T-helper 1 cell treated with Interleukin-12 subunit alpha and Interleukin-12 subunit beta and Interleukin-4 antibody, amounts not matched to agents 30 μg/mL and 1 μg/mL, for 36 hours (primary cell): ENCODE data around the gene FOXE3.

Experiments used
- H3K27ac Mint-ChIP-seq: one replicate; pipeline ENCODE4 v1.8.0; 2021; ENCODE audit warnings: mild to moderate bottlenecking, mixed read lengths
- H3K27me3 Mint-ChIP-seq: one replicate; pipeline ENCODE4 v1.8.0; 2021; ENCODE audit warnings: low read depth, mixed read lengths
- H3K36me3 Mint-ChIP-seq: one replicate; pipeline ENCODE4 v1.8.0; 2021; ENCODE audit warnings: low read depth, mixed read lengths
- H3K4me1 Mint-ChIP-seq: one replicate; pipeline ENCODE4 v1.8.0; 2021; ENCODE audit warnings: low read depth, mixed read lengths
- H3K4me3 Mint-ChIP-seq: one replicate; pipeline ENCODE4 v1.8.0; 2021; ENCODE audit warnings: mild to moderate bottlenecking, moderate library complexity, mixed read lengths
- H3K9me3 Mint-ChIP-seq: one replicate; pipeline ENCODE4 v1.8.0; 2021; ENCODE audit warnings: mixed read lengths

The FOXE3 gene

DNA sequence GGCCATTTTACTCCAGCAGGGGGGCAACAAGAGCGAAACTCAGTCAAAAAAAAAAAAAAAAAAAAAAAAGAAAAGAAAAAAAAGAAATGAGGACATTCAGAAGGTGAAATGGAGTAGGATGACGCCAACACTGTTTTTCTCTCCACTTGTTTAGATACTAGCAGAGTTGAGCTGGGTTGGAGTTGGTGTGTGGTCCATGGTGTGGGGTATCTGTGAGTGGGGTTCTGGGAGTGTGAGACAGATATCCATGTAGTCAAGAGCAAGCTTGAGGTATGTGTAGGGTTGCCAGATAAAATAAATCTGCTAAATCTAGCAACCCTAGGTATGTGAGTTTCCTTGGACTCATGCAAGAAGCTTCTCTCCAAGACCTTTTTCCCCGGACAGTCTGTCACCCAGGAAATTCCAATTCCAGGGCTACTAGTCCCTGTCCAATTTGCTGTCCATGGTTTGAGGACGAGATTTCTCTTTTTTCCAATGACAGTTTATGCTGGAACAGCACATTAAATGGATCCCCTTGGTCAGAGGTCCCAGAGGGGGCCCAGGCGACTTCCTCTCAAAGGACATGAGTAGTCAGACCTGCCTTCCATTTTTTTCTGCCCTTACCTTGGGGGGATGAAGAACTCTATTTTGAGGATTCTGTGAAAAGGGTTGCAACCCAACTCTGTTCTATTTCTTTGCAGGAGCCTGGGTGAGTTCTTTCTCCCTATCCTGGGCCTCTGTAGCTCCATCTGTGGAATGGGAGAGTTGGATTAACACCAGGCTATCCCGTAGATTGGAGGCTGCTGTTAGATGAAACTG lies 19.6 kb downstream of the FOXE3 start:
- no peaks in the 10 kb centered on the region for H3K9me3 Mint-ChIP-seq
- H3K4me1 Mint-ChIP-seq: peaks cover 36% of the 10 kb centered on the region
- H3K36me3 Mint-ChIP-seq: peaks cover 10% of the 10 kb centered on the region
- H3K4me3 Mint-ChIP-seq: peak overlapping the region; percentile 90
- no peak overlapping the region for H3K27ac Mint-ChIP-seq
- H3K27me3 Mint-ChIP-seq: peaks cover 55% of the 10 kb centered on the region

GRCh38 chr1:47436304-47436978 lies 20.4 kb downstream of the FOXE3 start:
- Mint-ChIP-seq H3K27ac (peak overlapping the region; percentile 87), H3K4me3 (peak overlapping the region; percentile 90), H3K27me3 (peaks cover 50% of the 10 kb centered on the region), H3K36me3 (peaks cover 8% of the 10 kb centered on the region), H3K9me3 (no peaks in the 10 kb centered on the region), H3K4me1 (peaks cover 36% of the 10 kb centered on the region)

DNA sequence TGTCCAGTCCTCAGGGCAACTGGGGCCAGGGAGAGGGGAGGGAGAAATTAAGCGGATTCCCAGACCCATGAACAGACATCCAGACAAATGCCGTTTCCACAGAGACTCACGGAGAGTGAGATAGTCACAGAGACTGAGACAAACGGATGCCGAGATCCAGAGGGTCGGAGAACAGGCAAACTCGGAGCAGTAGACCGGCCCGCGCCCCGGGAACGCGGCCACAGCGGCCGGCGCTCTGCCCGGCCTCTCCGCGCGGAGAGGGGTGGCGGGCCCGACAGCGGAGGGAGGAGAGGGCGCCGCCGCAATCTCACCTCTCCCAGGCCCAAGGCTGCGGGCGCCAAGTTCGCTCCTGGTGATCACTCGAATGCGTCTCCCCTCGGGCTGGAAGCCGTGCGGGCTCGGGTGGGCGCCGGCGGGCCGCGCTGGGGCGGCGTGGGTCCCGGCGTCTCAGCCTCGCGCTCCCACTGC lies 20.9 kb downstream of the FOXE3 start:
- Mint-ChIP-seq H3K9me3 (no peaks in the 10 kb centered on the region), H3K4me3 (peak overlapping the region; percentile 90), H3K27ac (peak overlapping the region; percentile 87), H3K36me3 (peaks cover 8% of the 10 kb centered on the region), H3K27me3 (peaks cover 45% of the 10 kb centered on the region), H3K4me1 (peaks cover 32% of the 10 kb centered on the region)

DNA sequence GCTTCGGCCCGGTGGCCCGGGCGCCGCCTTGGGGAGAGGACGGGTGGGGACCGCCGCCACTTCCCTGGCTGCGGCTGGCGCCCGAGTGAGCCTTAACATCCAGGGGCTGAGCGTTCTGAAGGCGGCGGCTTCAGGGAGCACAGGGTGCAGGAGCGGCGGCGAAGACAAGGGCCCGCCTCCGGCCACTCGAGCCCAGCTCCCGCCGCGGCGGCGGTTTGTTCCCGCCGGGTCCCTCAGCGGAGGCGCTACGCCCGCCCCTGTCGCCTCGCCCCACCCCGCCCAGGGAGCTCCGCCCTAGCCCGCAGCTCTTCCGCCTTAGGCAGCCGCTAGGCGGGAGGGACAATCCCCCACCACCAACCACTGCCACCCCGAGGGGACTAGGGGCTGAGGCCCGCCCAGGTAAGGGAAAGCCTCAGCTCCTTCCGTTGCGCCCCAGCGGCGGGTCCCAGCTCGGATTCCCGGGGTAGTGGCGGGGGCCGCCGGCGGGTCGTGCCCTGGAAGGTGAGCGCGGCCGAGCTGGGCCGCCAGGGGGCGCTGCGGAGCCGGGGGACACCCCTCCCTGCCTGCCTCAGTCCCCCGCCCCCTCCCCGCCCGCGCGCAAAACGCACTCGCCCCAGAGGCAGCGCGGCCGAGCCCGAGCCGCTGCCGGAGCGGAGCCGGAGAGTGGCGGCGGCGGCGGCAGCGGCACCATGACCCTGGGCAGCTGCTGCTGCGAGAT lies 21.5 kb downstream of the FOXE3 start, which contains the start of gene FOXD2:
Gene FOXD2 (plus strand): TSS at position 598 of the 718 bp plus-strand sequence. CDS start 92 bp downstream, at position 690.
- Mint-ChIP-seq H3K27ac (peak within 1 kb of the TSS; percentile 87), H3K4me1 (peaks cover 27% of the 10 kb centered on the region), H3K9me3 (no peaks in the 10 kb centered on the region), H3K4me3 (peak within 1 kb of the TSS; percentile 90), H3K27me3 (peaks cover 39% of the 10 kb centered on the region), H3K36me3 (peaks cover 8% of the 10 kb centered on the region)

GRCh38 chr1:47438165-47439016 lies 22.3 kb downstream of the FOXE3 start:
- H3K36me3 Mint-ChIP-seq: peaks cover 8% of the 10 kb centered on the region
- no peaks in the 10 kb centered on the region for H3K9me3 Mint-ChIP-seq
- peaks cover 31% of the 10 kb centered on the region for H3K27me3 Mint-ChIP-seq
- H3K4me1 Mint-ChIP-seq: peaks cover 22% of the 10 kb centered on the region
- peak overlapping the region; percentile 75 for H3K4me3 Mint-ChIP-seq
- H3K27ac Mint-ChIP-seq: peak overlapping the region; percentile 62

GRCh38 chr1:47439017-47439818 lies 23.1 kb downstream of the FOXE3 start:
- H3K4me1 Mint-ChIP-seq: peaks cover 19% of the 10 kb centered on the region
- no peaks in the 10 kb centered on the region for H3K9me3 Mint-ChIP-seq
- H3K27me3 Mint-ChIP-seq: peaks cover 23% of the 10 kb centered on the region
- H3K4me3 Mint-ChIP-seq: peak overlapping the region; percentile 46
- no peak overlapping the region for H3K27ac Mint-ChIP-seq
- peaks cover 6% of the 10 kb centered on the region for H3K36me3 Mint-ChIP-seq

DNA sequence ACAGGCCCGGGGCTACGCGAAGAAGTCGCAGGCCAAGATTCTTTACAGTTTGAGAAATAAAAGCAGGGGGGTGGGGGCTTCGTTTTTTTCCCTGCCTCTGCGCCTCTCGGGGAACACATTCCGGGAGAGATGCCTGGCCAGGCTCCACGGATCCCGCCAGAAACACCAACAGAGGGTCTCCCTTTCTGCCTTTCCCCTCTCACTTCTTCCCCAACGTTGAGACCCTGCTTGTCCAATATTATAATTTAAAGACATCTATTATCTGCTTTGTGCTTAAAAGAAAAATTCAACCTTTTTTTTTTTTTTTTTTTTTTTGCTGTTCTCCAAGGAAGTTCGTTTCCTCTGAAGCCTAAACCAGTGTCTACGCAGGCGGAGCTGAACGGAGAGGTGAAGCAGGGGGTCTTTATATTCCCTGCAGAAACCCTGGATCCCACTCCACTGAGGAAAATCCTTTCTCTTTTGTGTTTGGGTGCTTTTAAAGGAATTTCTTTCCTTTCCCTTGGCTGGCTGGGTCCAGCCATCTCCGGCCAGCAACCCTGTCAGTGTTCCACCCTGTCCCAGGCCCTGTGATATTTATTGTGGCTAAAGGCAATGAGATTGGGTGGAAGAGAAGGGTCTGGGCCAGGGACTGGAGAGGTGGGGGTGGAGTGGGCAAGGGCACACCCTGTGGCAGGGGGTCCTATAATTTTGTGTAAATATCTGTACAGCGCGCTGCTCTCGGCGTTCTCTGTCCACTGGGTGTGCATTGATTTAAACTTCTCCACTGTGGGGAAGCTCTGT lies 23.9 kb downstream of the FOXE3 start:
- Mint-ChIP-seq H3K4me1 (peaks cover 20% of the 10 kb centered on the region), H3K4me3 (peak overlapping the region; percentile 46), H3K9me3 (no peaks in the 10 kb centered on the region), H3K36me3 (peaks cover 6% of the 10 kb centered on the region), H3K27me3 (peaks cover 15% of the 10 kb centered on the region), H3K27ac (no peak overlapping the region)

- Mint-ChIP-seq H3K9me3 (no peaks in the 10 kb centered on the region), H3K27me3 (peaks cover 9% of the 10 kb centered on the region), H3K4me3 (no peak overlapping the region), H3K36me3 (peaks cover 6% of the 10 kb centered on the region), H3K27ac (no peak overlapping the region), H3K4me1 (peaks cover 21% of the 10 kb centered on the region)
Measured at GRCh38 chr1:47440599-47441081, 24.6 kb downstream of the FOXE3 start.

DNA sequence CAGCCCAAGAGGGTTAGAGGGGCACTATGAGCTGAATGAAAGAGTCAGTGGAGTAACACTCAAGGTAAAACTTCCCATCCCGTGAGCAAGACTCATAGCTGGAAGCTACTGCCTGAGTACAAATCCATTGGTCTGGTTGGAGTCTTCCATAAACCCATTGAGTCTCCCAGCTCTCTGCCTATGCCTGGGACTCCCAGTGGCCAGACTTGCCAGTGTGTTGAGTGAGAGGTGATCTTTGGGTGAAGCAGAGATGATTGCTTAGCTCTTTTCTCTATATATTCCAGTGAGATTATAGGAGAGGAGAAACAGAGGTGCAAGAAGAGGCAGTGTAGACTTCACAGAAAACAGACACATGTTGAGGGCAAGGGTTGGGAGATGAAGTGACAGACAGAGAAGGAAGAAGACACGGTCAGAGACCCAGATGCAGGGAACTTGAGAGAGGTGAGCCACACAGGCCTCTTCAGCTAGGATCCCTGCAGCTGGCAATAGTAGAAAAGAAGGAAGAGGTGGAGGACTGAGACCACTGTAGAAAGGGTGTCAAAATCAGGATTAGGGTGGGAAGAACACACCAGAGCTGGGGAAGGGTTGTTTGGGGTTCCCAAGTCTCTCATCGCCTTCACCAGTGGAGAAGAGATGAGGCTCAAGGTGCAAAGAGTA lies 25.5 kb downstream of the FOXE3 start:
- H3K27ac Mint-ChIP-seq: no peak overlapping the region
- H3K4me1 Mint-ChIP-seq: peaks cover 14% of the 10 kb centered on the region
- H3K27me3 Mint-ChIP-seq: no peaks in the 10 kb centered on the region

GRCh38 chr1:47442202-47442601 lies 26.1 kb downstream of the FOXE3 start:
- Mint-ChIP-seq H3K4me3 (no peak overlapping the region), H3K27me3 (no peaks in the 10 kb centered on the region), H3K36me3 (peaks cover 6% of the 10 kb centered on the region), H3K4me1 (peaks cover 13% of the 10 kb centered on the region), H3K9me3 (no peaks in the 10 kb centered on the region), H3K27ac (no peak overlapping the region)

More for the DNA sequence above, 25.5 kb downstream of the FOXE3 start:
- Mint-ChIP-seq H3K36me3 (peaks cover 6% of the 10 kb centered on the region), H3K9me3 (no peaks in the 10 kb centered on the region), H3K4me3 (no peak overlapping the region)

DNA sequence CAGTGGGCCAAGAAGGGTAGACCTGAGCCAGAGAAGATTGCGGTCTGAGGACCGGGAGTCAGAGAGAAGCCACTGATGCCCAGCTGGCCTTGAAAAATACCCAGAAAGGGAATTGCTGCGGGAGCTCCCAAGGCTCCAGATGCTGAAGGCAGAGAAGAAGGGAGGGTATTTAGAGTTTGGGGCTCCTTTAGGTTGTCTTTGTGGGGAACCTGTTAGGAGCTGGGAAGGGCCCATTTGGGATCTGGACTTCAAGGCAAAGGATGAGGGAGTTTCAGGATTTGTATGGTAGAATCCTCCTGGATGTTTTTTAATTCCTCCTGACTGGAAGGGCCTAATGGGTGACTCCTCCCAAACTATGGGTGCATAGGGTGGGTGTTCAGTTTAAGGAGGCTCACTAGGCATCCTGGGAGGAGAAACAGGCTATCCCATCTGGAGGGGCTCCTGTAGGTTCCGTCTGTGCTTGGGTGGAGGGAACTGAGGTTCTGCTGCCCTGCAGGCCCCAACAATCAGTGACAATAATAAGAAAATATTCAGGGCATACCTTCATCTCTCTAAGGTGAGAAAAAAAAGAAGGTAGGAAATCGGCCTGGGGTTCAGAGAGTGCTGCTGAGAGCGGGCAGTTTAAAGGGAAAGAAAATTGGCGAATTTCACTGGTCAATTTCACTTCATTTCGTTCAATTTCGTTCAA lies 26.9 kb downstream of the FOXE3 start:
- Mint-ChIP-seq H3K4me3 (no peak overlapping the region), H3K36me3 (peaks cover 6% of the 10 kb centered on the region), H3K27me3 (no peaks in the 10 kb centered on the region), H3K9me3 (no peaks in the 10 kb centered on the region), H3K4me1 (peaks cover 13% of the 10 kb centered on the region), H3K27ac (peak overlapping the region; percentile 17)
